Vagina (tissue), 2 donors: ENCODE results near the gene KCP.

Experiments used
- POLR2A ChIP-seq, 2 donors: fragments of 450-650 bp; IDR thresholded peaks; one replicate each; pipeline ENCODE4 v1.6.1; 2017; ENCODE audit warnings: antibody characterized with exemption in 2 of 2, mild to moderate bottlenecking in 2 of 2, moderate library complexity in 2 of 2
- POLR2AphosphoS5 ChIP-seq, 2 donors: sonication (generic); formaldehyde crosslinking; IDR thresholded peaks; one replicate each; pipeline ENCODE4 v1.9.0; 2017; ENCODE audit warnings: antibody characterized with exemption in 2 of 2, mild to moderate bottlenecking in 2 of 2, low read depth in 1 of 2; ENCODE audit not compliant: insufficient read depth in 1 of 2
- TF ChIP-seq, protein P1 (sequence below), 3 experiments: fragments of 450-650 bp in 2 of 3; fragments of 200-600 bp in 1 of 3; sonication (generic) in 1 of 3; IDR thresholded peaks; one replicate each; pipeline ENCODE4 v1.5.1; 2017 to 2019; ENCODE audit warnings: antibody characterized with exemption in 3 of 3, mild to moderate bottlenecking in 2 of 3, moderate library complexity in 2 of 3

GRCh38 chr7:128944487-128945236 lies 34.2 kb upstream of the KCP start:
- TF ChIP-seq, protein P1, sequence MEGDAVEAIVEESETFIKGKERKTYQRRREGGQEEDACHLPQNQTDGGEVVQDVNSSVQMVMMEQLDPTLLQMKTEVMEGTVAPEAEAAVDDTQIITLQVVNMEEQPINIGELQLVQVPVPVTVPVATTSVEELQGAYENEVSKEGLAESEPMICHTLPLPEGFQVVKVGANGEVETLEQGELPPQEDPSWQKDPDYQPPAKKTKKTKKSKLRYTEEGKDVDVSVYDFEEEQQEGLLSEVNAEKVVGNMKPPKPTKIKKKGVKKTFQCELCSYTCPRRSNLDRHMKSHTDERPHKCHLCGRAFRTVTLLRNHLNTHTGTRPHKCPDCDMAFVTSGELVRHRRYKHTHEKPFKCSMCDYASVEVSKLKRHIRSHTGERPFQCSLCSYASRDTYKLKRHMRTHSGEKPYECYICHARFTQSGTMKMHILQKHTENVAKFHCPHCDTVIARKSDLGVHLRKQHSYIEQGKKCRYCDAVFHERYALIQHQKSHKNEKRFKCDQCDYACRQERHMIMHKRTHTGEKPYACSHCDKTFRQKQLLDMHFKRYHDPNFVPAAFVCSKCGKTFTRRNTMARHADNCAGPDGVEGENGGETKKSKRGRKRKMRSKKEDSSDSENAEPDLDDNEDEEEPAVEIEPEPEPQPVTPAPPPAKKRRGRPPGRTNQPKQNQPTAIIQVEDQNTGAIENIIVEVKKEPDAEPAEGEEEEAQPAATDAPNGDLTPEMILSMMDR (IDR thresholded peaks at IDR 0.05), result no peak
- TF ChIP-seq POLR2A (IDR thresholded peaks at IDR 0.05) (no peak), POLR2AphosphoS5 (IDR thresholded peaks at IDR 0.05; ENCODE audit: insufficient read depth in 1 of 2, low read depth in 1 of 2) (no peak)
